Memory B cell (primary cell): ENCODE measurements around the gene NEDD1.

Experiments
- ATAC-seq: fragments of 150-1000 bp; cut with Tn5 transposase; 2 replicates; pipeline ENCODE4 v1.10.0; 2021; ENCODE audit warnings: low read depth, mild to moderate bottlenecking, moderate library complexity
- DNase-seq, 2 donors: peaks; one replicate each; pipeline ENCODE4 v3.0.0; 2022; ENCODE audit warnings: low spot score in 2 of 2
- H3K27ac Mint-ChIP-seq: one replicate; pipeline ENCODE4 v1.8.0; 2022; ENCODE audit warnings: mild to moderate bottlenecking, moderate library complexity, mixed read lengths
- H3K27me3 Mint-ChIP-seq: one replicate; pipeline ENCODE4 v1.8.0; 2022; ENCODE audit warnings: mixed read lengths
- H3K36me3 Mint-ChIP-seq: one replicate; pipeline ENCODE4 v1.8.0; 2022; ENCODE audit warnings: mild to moderate bottlenecking, mixed read lengths
- H3K4me1 Mint-ChIP-seq: one replicate; pipeline ENCODE4 v1.8.0; 2022; ENCODE audit warnings: mixed read lengths
- H3K4me3 Mint-ChIP-seq: one replicate; pipeline ENCODE4 v1.8.0; 2022; ENCODE audit warnings: mild to moderate bottlenecking, moderate library complexity, mixed read lengths
- H3K9me3 Mint-ChIP-seq: one replicate; pipeline ENCODE4 v1.8.0; 2022; ENCODE audit warnings: mixed read lengths

Gene NEDD1

DNA sequence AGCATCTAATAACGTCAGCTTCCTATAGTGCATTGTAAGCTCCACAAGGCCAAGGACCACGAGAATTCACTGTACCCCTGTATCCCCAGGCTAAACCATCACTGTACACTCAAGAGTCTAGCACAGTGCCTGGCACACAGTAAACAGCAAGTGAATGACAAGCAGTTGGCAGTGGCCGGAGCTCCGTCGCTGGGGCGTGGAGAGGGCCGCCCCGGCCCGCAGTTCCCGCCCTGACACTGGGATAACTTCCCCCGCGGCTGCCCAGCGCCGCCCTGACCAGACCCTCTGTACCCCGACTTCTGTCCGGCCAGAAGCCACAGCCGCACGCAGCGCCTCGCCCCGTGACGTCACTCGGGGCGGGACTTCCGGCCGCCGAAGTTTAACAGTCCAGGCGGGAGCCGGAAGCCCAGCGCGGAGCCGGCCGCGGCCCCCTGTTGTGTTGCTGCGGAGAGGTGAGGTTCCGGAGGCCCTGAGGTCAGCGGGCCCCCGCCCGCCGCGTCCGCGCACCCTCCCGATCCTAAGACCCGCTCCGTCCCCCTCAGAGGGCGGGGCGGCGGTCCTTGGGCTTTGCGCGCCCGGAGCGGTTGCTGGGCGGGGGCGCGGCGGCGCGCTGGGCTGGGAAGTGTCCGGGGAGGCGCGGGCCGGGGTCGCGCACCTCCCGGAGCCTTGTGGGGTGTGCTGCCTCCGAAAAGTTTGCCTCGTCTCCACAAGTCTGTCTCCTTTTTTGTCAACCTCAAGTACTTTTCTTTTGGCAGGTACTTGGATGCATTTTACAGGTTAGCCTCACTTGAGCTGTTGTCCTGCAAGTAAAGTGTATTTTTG, at the start of gene NEDD1:
Gene NEDD1, plus strand, starts transcription at position 409 of the 822 bp plus-strand sequence. CDS start 2,503 bp downstream, outside the sequence.
- peak within 1 kb of the TSS; percentile 96 for H3K27ac Mint-ChIP-seq
- DNase-seq (peak; percentile 81 to 87), ATAC-seq (peak; percentile 85)
- H3K27me3 Mint-ChIP-seq = no peaks in the 10 kb centered on the region
- peaks cover 32% of the 10 kb centered on the region for H3K4me1 Mint-ChIP-seq
- H3K4me3 Mint-ChIP-seq = peak within 1 kb of the TSS; percentile 93
- H3K9me3 Mint-ChIP-seq = no peaks in the 10 kb centered on the region
- H3K36me3 Mint-ChIP-seq = peaks cover 4% of the 10 kb centered on the region

DNA sequence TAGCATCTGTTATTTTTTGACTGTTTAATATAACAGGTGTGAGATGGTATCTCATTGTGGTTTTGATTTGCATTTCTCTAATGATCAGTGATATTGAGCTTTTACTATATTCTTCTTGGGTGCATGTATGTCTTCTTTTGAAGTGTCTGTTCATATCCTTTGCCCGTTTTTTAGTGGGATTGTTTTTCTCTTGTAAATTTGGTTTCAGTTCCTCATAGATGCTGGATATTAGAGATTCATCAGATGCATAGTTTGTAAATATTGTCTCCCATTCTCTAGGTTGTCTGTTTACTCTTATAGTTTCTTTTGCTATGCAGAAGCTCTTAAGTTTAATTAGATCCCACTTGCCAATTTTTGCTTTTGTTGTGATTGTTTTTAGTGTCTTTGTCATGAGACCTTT, 48.9 kb upstream of the NEDD1 start:
- no peaks in the 10 kb centered on the region for H3K4me1 Mint-ChIP-seq
- DNase-seq (no peak), ATAC-seq (no peak)
- H3K4me3 Mint-ChIP-seq = no peak overlapping the region
- H3K27me3 Mint-ChIP-seq = peaks cover 5% of the 10 kb centered on the region
- no peak overlapping the region for H3K27ac Mint-ChIP-seq
- H3K36me3 Mint-ChIP-seq = peaks cover 4% of the 10 kb centered on the region
- H3K9me3 Mint-ChIP-seq = peaks cover 13% of the 10 kb centered on the region

DNA sequence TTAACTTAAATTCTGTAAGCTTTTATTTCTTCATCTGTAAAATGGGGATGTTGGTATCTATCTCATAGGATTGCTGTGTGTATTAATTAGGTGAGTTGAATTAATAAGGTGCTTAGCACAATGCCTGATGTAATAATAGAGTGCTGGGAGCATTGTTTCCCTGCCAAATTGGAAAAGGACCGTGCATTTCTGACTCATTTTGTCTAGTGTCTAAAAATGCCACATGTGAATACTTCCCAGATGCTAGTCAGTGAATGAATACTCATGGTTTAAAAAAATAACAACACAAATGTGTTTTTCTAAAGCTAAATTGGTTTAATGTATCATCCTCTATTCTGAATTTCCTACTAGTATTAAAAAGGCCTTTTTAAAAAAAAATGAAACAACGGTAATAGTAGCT, 45.4 kb upstream of the NEDD1 start:
- Mint-ChIP-seq H3K4me3 (no peak overlapping the region), H3K27me3 (peaks cover 8% of the 10 kb centered on the region), H3K36me3 (peaks cover 4% of the 10 kb centered on the region), H3K9me3 (peaks cover 12% of the 10 kb centered on the region), H3K4me1 (no peaks in the 10 kb centered on the region), H3K27ac (no peak overlapping the region)
- ATAC-seq = no peak
- DNase-seq = no peak

DNA sequence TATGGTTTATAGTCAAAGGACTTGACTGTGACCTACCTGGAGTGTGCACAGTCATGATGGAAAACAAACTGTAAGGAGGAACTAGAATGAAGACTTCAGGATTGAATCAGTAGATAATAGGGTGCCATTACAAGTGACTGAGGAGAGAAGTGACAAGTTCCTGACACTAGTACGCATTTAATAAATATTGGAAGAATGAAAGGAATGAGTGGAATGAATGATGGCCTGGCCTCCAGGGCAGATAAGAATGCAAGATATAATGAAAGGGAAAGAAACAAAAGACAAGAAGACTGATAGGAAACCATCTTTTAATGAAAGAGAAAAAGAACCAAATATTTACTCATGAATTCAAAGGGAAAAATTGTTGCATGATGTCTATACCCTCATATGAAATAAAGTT, 44.7 kb upstream of the NEDD1 start:
- DNase-seq = no peak
- ATAC-seq = no peak
- Mint-ChIP-seq H3K36me3 (peaks cover 4% of the 10 kb centered on the region), H3K4me3 (no peak overlapping the region), H3K27me3 (peaks cover 8% of the 10 kb centered on the region), H3K4me1 (no peaks in the 10 kb centered on the region), H3K27ac (no peak overlapping the region), H3K9me3 (peaks cover 9% of the 10 kb centered on the region)

GRCh38 chr12:96864335-96864734, 42.7 kb upstream of the NEDD1 start:
- H3K4me1 Mint-ChIP-seq = no peaks in the 10 kb centered on the region
- H3K27me3 Mint-ChIP-seq = peaks cover 8% of the 10 kb centered on the region
- no peak overlapping the region for H3K27ac Mint-ChIP-seq
- no peak for DNase-seq
- ATAC-seq = no peak
- H3K9me3 Mint-ChIP-seq = no peaks in the 10 kb centered on the region
- H3K4me3 Mint-ChIP-seq = no peak overlapping the region
- H3K36me3 Mint-ChIP-seq = no peaks in the 10 kb centered on the region

DNA sequence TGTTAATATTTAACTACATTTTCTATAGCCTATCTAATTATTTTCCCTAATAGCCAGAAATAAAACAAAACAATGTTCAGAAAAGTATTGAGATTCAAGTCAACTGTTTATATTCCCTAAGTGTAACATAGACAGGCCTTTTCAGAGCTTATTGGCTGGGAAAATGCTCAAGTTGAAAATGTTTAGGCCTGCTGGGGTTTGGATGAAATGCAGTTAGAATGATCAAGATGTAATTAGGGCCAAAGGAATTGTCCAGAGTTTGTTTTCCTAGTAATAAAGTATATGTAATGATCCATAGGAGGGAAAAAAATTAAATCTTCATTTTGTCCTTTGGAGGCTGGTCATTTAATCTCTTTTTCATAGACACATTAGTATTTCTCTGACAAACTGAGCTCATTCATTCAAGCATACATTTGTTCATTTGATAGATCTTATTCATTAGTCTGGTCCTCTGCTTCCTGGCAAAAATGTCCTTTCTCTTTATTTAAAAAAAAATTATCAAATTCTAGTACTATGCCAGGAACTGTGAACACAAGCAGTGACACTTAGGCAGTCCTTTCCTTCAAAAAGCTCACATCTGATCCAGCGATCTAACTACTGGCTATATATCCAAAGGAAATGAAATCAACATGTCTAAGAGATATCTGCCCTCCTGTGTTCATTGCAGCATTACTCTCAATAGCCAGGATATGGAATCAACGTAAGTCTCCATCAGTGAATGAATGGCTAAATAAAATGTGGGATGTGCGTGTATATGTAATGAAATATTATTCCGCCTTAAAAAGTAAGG, 40.1 kb upstream of the NEDD1 start:
- no peak overlapping the region for H3K4me3 Mint-ChIP-seq
- H3K27me3 Mint-ChIP-seq = peaks cover 5% of the 10 kb centered on the region
- H3K27ac Mint-ChIP-seq = no peak overlapping the region

DNA sequence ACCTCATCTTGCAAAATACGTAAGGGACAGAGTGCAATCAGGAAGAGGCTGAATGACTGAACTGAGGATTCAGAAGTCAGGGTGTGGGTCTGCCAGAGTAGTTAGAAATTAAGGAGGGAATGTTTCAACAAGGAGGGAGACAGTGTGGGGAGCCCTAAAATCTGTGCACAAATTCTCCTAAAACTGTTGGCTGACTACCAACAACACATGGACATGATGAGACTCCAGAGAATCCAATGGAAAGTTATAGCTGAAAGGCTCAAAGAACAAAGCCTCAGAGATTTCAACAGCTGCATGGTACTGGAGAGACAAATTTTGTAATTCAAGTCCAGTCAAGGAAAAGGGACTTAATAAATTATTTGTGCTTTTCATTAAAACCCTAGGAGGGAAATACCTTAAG, 36.1 kb upstream of the NEDD1 start:
- no peak for ATAC-seq
- H3K27me3 Mint-ChIP-seq = peaks cover 3% of the 10 kb centered on the region
- no peak overlapping the region for H3K4me3 Mint-ChIP-seq
- no peaks in the 10 kb centered on the region for H3K9me3 Mint-ChIP-seq
- no peak overlapping the region for H3K27ac Mint-ChIP-seq
- no peaks in the 10 kb centered on the region for H3K36me3 Mint-ChIP-seq
- no peaks in the 10 kb centered on the region for H3K4me1 Mint-ChIP-seq
- DNase-seq = no peak

More for the DNA sequence above, 40.1 kb upstream of the NEDD1 start:
- ATAC-seq = no peak
- H3K36me3 Mint-ChIP-seq = no peaks in the 10 kb centered on the region
- H3K9me3 Mint-ChIP-seq = no peaks in the 10 kb centered on the region
- H3K4me1 Mint-ChIP-seq = no peaks in the 10 kb centered on the region
- DNase-seq = no peak

- H3K9me3 Mint-ChIP-seq = no peaks in the 10 kb centered on the region
- no peaks in the 10 kb centered on the region for H3K36me3 Mint-ChIP-seq
- no peaks in the 10 kb centered on the region for H3K4me1 Mint-ChIP-seq
- ATAC-seq = no peak
- H3K27ac Mint-ChIP-seq = no peak overlapping the region
- H3K4me3 Mint-ChIP-seq = no peak overlapping the region
- DNase-seq = no peak
- peaks cover 4% of the 10 kb centered on the region for H3K27me3 Mint-ChIP-seq
Observed at GRCh38 chr12:96872961-96873360, 34.1 kb upstream of the NEDD1 start.

- Mint-ChIP-seq H3K9me3 (no peaks in the 10 kb centered on the region), H3K4me1 (no peaks in the 10 kb centered on the region), H3K36me3 (no peaks in the 10 kb centered on the region), H3K27ac (no peak overlapping the region), H3K4me3 (no peak overlapping the region), H3K27me3 (peaks cover 7% of the 10 kb centered on the region)
- ATAC-seq = no peak
- no peak for DNase-seq
Observed at GRCh38 chr12:96874211-96874610, 32.8 kb upstream of the NEDD1 start.

- Mint-ChIP-seq H3K27ac (no peak overlapping the region), H3K9me3 (peaks cover 1% of the 10 kb centered on the region), H3K4me3 (no peak overlapping the region), H3K36me3 (no peaks in the 10 kb centered on the region), H3K4me1 (no peaks in the 10 kb centered on the region), H3K27me3 (peaks cover 8% of the 10 kb centered on the region)
- ATAC-seq (no peak), DNase-seq (no peak)
Observed at GRCh38 chr12:96876966-96877365, 30.1 kb upstream of the NEDD1 start.

DNA sequence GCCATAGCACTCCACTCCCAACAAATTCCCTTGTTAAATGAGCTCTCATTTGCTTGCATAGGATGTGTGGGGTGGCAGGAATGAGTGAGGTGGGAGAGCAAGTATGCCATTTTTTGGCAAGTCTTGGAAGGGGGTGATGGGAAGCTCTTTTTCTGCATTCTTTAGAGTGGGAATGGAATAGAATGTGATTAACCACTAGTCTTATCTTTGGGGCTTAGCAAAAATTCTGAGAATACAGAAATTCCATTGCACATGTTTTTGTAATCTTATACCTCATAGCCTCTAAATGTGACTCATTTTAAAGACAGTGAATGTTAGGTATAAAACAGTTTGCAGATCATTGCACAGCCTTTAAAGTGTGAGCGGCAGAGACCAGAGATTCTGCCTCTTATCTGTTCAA, 28.4 kb upstream of the NEDD1 start:
- Mint-ChIP-seq H3K36me3 (no peaks in the 10 kb centered on the region), H3K4me1 (no peaks in the 10 kb centered on the region), H3K27ac (no peak overlapping the region), H3K27me3 (peaks cover 8% of the 10 kb centered on the region), H3K4me3 (no peak overlapping the region), H3K9me3 (peaks cover 2% of the 10 kb centered on the region)
- DNase-seq (no peak), ATAC-seq (no peak)

DNA sequence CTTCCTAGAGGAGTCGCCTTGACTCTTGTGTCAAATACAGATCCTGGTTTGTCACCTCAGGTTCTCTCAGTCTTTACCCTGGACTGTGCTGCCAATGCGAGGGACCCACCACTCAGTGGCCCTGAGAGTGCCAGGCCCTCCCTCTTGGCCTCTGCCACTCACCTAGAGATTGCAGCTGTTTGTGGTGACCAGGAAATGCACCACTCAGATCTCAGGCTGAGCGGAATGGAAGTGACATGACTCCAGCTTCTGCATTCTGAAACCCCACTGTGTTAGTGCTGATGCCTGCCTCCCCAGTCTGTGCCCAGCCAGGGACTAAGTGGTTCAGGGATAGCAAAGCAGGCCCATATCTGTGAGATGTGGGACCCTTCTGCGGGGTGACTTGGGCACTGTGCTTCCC, 27.8 kb upstream of the NEDD1 start:
- Mint-ChIP-seq H3K9me3 (peaks cover 2% of the 10 kb centered on the region), H3K27ac (no peak overlapping the region), H3K4me3 (no peak overlapping the region), H3K36me3 (no peaks in the 10 kb centered on the region), H3K4me1 (no peaks in the 10 kb centered on the region), H3K27me3 (peaks cover 8% of the 10 kb centered on the region)
- DNase-seq (no peak), ATAC-seq (no peak)

GRCh38 chr12:96880220-96880619, 26.8 kb upstream of the NEDD1 start:
- H3K27ac Mint-ChIP-seq = no peak overlapping the region
- H3K27me3 Mint-ChIP-seq = peaks cover 8% of the 10 kb centered on the region
- DNase-seq = no peak
- H3K4me3 Mint-ChIP-seq = no peak overlapping the region
- peaks cover 2% of the 10 kb centered on the region for H3K9me3 Mint-ChIP-seq
- no peaks in the 10 kb centered on the region for H3K36me3 Mint-ChIP-seq
- H3K4me1 Mint-ChIP-seq = no peaks in the 10 kb centered on the region
- no peak for ATAC-seq

GRCh38 chr12:96881608-96882007, 25.4 kb upstream of the NEDD1 start:
- no peaks in the 10 kb centered on the region for H3K4me1 Mint-ChIP-seq
- H3K4me3 Mint-ChIP-seq = no peak overlapping the region

More at GRCh38 chr12:96881608-96882007, 25.4 kb upstream of the NEDD1 start:
- Mint-ChIP-seq H3K27me3 (peaks cover 7% of the 10 kb centered on the region), H3K36me3 (no peaks in the 10 kb centered on the region), H3K9me3 (peaks cover 2% of the 10 kb centered on the region), H3K27ac (no peak overlapping the region)
- ATAC-seq (no peak), DNase-seq (no peak)
